Muscle layer of duodenum (tissue), 2 donors: ENCODE measurements around the gene TMEM203.
A peak's percentile ranks its signal among the peaks of the same experiment; 100 is the strongest.
"Not testable (repeated sequence)": the region's sequence is repeated elsewhere in the genome, so short reads cannot be mapped to it uniquely, and the experiment has no call there.

Source experiments
- H3K27ac ChIP-seq: one replicate; pipeline ENCODE4 v1.7.0; 2013; ENCODE audit warnings: mild to moderate bottlenecking, low read length
- H3K27me3 ChIP-seq: one replicate; pipeline ENCODE4 v1.7.0; 2013; ENCODE audit warnings: low read depth, mild to moderate bottlenecking, control low read depth, low read length
- H3K36me3 ChIP-seq, 2 donors: one replicate each; pipeline ENCODE4 v1.7.0; 2013; ENCODE audit warnings: low read length in 2 of 2, control low read depth in 1 of 2, mild to moderate bottlenecking in 1 of 2; ENCODE audit not compliant: insufficient read depth in 2 of 2, control insufficient read depth in 1 of 2
- H3K4me1 ChIP-seq, 2 donors: one replicate each; pipeline ENCODE4 v1.7.0; 2013; ENCODE audit warnings: low read length in 2 of 2, mild to moderate bottlenecking in 2 of 2, control low read depth in 1 of 2, moderate library complexity in 1 of 2; ENCODE audit not compliant: insufficient read depth in 2 of 2, control insufficient read depth in 1 of 2
- H3K4me3 ChIP-seq, 2 donors: one replicate each; pipeline ENCODE4 v1.7.0; 2013; ENCODE audit warnings: low read length in 2 of 2, low read depth in 1 of 2, mild to moderate bottlenecking in 1 of 2
- H3K9me3 ChIP-seq, 2 donors: one replicate each; pipeline ENCODE4 v1.7.0; 2013; ENCODE audit warnings: low read length in 2 of 2, control low read depth in 1 of 2, mild to moderate bottlenecking in 1 of 2; ENCODE audit not compliant: control insufficient read depth in 1 of 2
- donor health status: healthy.

Gene TMEM203

DNA sequence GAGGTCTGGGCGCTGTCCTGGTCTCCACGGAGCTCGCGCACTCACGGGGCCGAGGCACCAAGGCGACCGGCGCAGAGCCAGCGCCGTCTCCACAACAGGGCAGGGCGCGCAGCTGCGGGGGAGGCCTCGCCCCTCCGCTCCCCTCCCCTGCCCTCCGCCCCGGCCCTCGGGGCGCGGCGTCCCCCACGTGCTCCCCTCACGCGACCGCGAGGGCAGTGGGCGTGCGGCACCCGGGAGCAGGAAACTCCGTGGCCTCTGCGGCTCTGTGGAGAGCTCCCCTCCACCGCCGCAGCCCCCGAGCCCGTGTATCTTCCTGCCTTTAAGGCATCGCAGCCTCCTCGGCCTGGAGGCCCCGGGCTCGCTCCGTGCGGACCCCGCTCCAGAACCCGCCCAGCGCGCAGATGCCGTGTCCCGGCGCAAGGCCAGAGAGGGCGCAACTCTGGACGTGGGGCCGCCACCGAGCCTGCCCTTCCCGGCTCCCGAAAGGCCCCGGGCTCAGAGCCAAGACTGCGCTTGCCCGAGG lies 34.9 kb upstream of the TMEM203 start:
- Histone ChIP-seq H3K9me3 (no peaks in the 10 kb centered on the region), H3K4me3 (peak overlapping the region; percentile 39 to 83), H3K27me3 (no peaks in the 10 kb centered on the region), H3K4me1 (peaks cover 0 to 64% of the 10 kb centered on the region in 2 donors), H3K36me3 (peaks cover 0 to 10% of the 10 kb centered on the region in 2 donors), H3K27ac (peak overlapping the region; percentile 69)

GRCh38 chr9:137239541-137240200 lies 34.2 kb upstream of the TMEM203 start:
- not testable (repeated sequence) for H3K27me3 ChIP-seq, H3K9me3 ChIP-seq
- peak overlapping the region; percentile 39 to 83 for H3K4me3 ChIP-seq
- peaks cover 0 to 10% of the 10 kb centered on the region in 2 donors for H3K36me3 ChIP-seq
- peak overlapping the region; percentile 69 for H3K27ac ChIP-seq
- peaks cover 0 to 66% of the 10 kb centered on the region in 2 donors for H3K4me1 ChIP-seq

GRCh38 chr9:137237759-137238726 lies 32.6 kb upstream of the TMEM203 start:
- Histone ChIP-seq H3K27ac (no peak overlapping the region), H3K27me3 (no peaks in the 10 kb centered on the region), H3K36me3 (peaks cover 0 to 4% of the 10 kb centered on the region in 2 donors), H3K4me1 (peaks cover 0 to 56% of the 10 kb centered on the region in 2 donors), H3K9me3 (no peaks in the 10 kb centered on the region), H3K4me3 (no peak overlapping the region)

- Histone ChIP-seq H3K27ac (no peak overlapping the region), H3K4me3 (peak overlapping the region in 1 of 2 donors; percentile 54)
These were observed 31.5 kb upstream of the TMEM203 start for GRCh38 chr9:137236936-137237421.

GRCh38 chr9:137236238-137236935 lies 30.9 kb upstream of the TMEM203 start:
- Histone ChIP-seq H3K9me3 (no peaks in the 10 kb centered on the region), H3K27me3 (no peaks in the 10 kb centered on the region), H3K4me1 (peaks cover 0 to 44% of the 10 kb centered on the region in 2 donors), H3K27ac (no peak overlapping the region), H3K4me3 (peak overlapping the region in 1 of 2 donors; percentile 54), H3K36me3 (no peaks in the 10 kb centered on the region)

More at GRCh38 chr9:137236936-137237421, 31.5 kb upstream of the TMEM203 start:
- H3K4me1 ChIP-seq, result peaks cover 0 to 45% of the 10 kb centered on the region in 2 donors
- H3K36me3 ChIP-seq, result no peaks in the 10 kb centered on the region
- H3K27me3 ChIP-seq, result no peaks in the 10 kb centered on the region
- H3K9me3 ChIP-seq, result no peaks in the 10 kb centered on the region

- Histone ChIP-seq H3K4me1 (peaks cover 0 to 44% of the 10 kb centered on the region in 2 donors), H3K27me3 (peaks cover 3% of the 10 kb centered on the region), H3K4me3 (peak overlapping the region in 1 of 2 donors; percentile 54), H3K9me3 (no peaks in the 10 kb centered on the region), H3K27ac (no peak overlapping the region), H3K36me3 (no peaks in the 10 kb centered on the region)
These were observed 30.2 kb upstream of the TMEM203 start for GRCh38 chr9:137235424-137236237.

- Histone ChIP-seq H3K27ac (no peak overlapping the region), H3K27me3 (peaks cover 3% of the 10 kb centered on the region)
These were observed 29.4 kb upstream of the TMEM203 start for GRCh38 chr9:137234758-137235423.

GRCh38 chr9:137234055-137234697 lies 28.7 kb upstream of the TMEM203 start:
- H3K4me1 ChIP-seq, result peaks cover 0 to 39% of the 10 kb centered on the region in 2 donors
- peaks cover 7% of the 10 kb centered on the region for H3K27me3 ChIP-seq

More at GRCh38 chr9:137234758-137235423, 29.4 kb upstream of the TMEM203 start:
- Histone ChIP-seq H3K4me3 (no peak overlapping the region), H3K36me3 (no peaks in the 10 kb centered on the region), H3K4me1 (peaks cover 0 to 44% of the 10 kb centered on the region in 2 donors), H3K9me3 (no peaks in the 10 kb centered on the region)

GRCh38 chr9:137233143-137233980 lies 27.9 kb upstream of the TMEM203 start:
- H3K4me1 ChIP-seq, result peaks cover 0 to 31% of the 10 kb centered on the region in 2 donors

More at GRCh38 chr9:137234055-137234697, 28.7 kb upstream of the TMEM203 start:
- H3K27ac ChIP-seq, result no peak overlapping the region
- H3K4me3 ChIP-seq, result no peak overlapping the region
- H3K36me3 ChIP-seq, result no peaks in the 10 kb centered on the region
- no peaks in the 10 kb centered on the region for H3K9me3 ChIP-seq

More at GRCh38 chr9:137233143-137233980, 27.9 kb upstream of the TMEM203 start:
- Histone ChIP-seq H3K9me3 (no peaks in the 10 kb centered on the region), H3K36me3 (no peaks in the 10 kb centered on the region), H3K4me3 (no peak overlapping the region), H3K27ac (no peak overlapping the region), H3K27me3 (peaks cover 11% of the 10 kb centered on the region)
